H1 (cell line): Measurements from ENCODE around the gene LIPA. TPM values are rescaled to one million over a fixed set of nuclear protein-coding genes. Genes with fewer than 3 reads are reported as not detected.

ENCODE experiments used
- CTCF ChIA-PET: fragments of 300-600 bp; sonication (Branson Sonifier 250); formaldehyde crosslinking; loops from one replicate; lab custom pipeline; 2021; ENCODE audit not compliant: partially characterized antibody; lab: Charles Lee
- POLR2A ChIA-PET: fragments of 300-600 bp; sonication (Branson Sonifier 250); formaldehyde crosslinking; loops from one replicate; lab custom pipeline; 2021; ENCODE audit warnings: inconsistent platforms; ENCODE audit not compliant: partially characterized antibody; lab: Charles Lee
- DNase-seq, 2 experiments: peaks; one replicate each; pipeline versions ENCODE4 v3.0.0 to v3.0.0-alpha.2; 2010 to 2022; ENCODE audit warnings: low spot score in 2 of 2, low read depth in 1 of 2, mixed read lengths in 1 of 2
- FAIRE-seq: peaks from 2 replicates; lab custom pipeline; 2011; peaks lifted over from hg19 to GRCh38; lab: Jason Lieb, UNC
- H2AFZ ChIP-seq: 2 replicates; pipeline ENCODE4 v1.8.1; 2012; ENCODE audit warnings: low read length, inconsistent platforms
- H2AK5ac ChIP-seq: 2 replicates; pipeline ENCODE4 v1.6.1; 2013; ENCODE audit warnings: low read depth, low read length
- H2BK120ac ChIP-seq: replicated peaks from 2 replicates; pipeline ENCODE3; 2013; ENCODE audit warnings: low read depth, low read length, inconsistent platforms
- H2BK12ac ChIP-seq: 2 replicates; pipeline ENCODE4 v1.6.1; 2013; ENCODE audit warnings: low read depth, low read length
- H2BK15ac ChIP-seq: 2 replicates; pipeline ENCODE4 v1.6.1; 2013; ENCODE audit warnings: low read length
- H2BK20ac ChIP-seq: 2 replicates; pipeline ENCODE4 v1.6.1; 2013; ENCODE audit warnings: low read length
- H2BK5ac ChIP-seq: 2 replicates; pipeline ENCODE4 v1.6.1; 2013; ENCODE audit warnings: low read depth, low read length
- H3K14ac ChIP-seq: 2 replicates; pipeline ENCODE4 v1.6.1; 2013; ENCODE audit warnings: inconsistent platforms; ENCODE audit not compliant: insufficient read length
- H3K18ac ChIP-seq: 2 replicates; pipeline ENCODE4 v1.6.1; 2013; ENCODE audit warnings: low read length; ENCODE audit errors: extremely low read depth
- H3K23ac ChIP-seq: 2 replicates; pipeline ENCODE4 v1.6.1; 2013; ENCODE audit warnings: inconsistent platforms; ENCODE audit not compliant: insufficient read length
- H3K23me2 ChIP-seq: 2 replicates; pipeline ENCODE4 v1.6.1; 2013; ENCODE audit warnings: low read depth, low read length
- H3K27ac ChIP-seq: 2 replicates; pipeline ENCODE4 v1.6.1; 2011; ENCODE audit warnings: low read depth, low read length, inconsistent platforms
- H3K27me3 ChIP-seq, 4 experiments: replicated peaks in 1 of 4; 1 replicate in 1 of 4; 2 replicates in 3 of 4; pipeline versions ENCODE4 v1.6.1 to v1.8.1; 2011 to 2013; ENCODE audit warnings: low read length in 3 of 4, mild to moderate bottlenecking in 3 of 4, inconsistent platforms in 2 of 4, mixed read lengths in 2 of 4, moderate library complexity in 1 of 4; ENCODE audit not compliant: control insufficient read depth in 3 of 4, insufficient read depth in 3 of 4; ENCODE audit errors: extremely low read depth in 1 of 4
- H3K36me3 ChIP-seq, 4 experiments: 2 replicates each; pipeline versions ENCODE4 v1.6.1 to v1.8.1; 2011 to 2013; ENCODE audit warnings: mild to moderate bottlenecking in 4 of 4, low read length in 3 of 4, moderate library complexity in 2 of 4, control low read depth in 1 of 4, inconsistent platforms in 1 of 4; ENCODE audit not compliant: insufficient read depth in 4 of 4, control insufficient read depth in 2 of 4
- H3K4ac ChIP-seq: replicated peaks from 2 replicates; pipeline ENCODE3; 2013; ENCODE audit warnings: low read length, low read depth, mixed read lengths, inconsistent platforms; ENCODE audit not compliant: insufficient read length
- H3K4me1 ChIP-seq, 4 experiments: replicated peaks in 1 of 4; 1 replicate in 1 of 4; 2 replicates in 3 of 4; pipeline versions ENCODE4 v1.6.1 to v1.8.1; 2011 to 2013; ENCODE audit warnings: low read length in 3 of 4, inconsistent platforms in 2 of 4, mixed read lengths in 1 of 4; ENCODE audit not compliant: insufficient read depth in 4 of 4, control insufficient read depth in 3 of 4
- H3K4me2 ChIP-seq, 2 experiments: 2 replicates each; pipeline versions ENCODE4 v1.6.1 to v1.8.1; 2011 to 2013; ENCODE audit warnings: low read depth in 2 of 2, low read length in 2 of 2, control low read depth in 1 of 2, inconsistent platforms in 1 of 2, mild to moderate bottlenecking in 1 of 2; ENCODE audit not compliant: insufficient read depth in 1 of 2
- H3K4me3 ChIP-seq, 4 experiments: fragments of 200-600, 300-600 bp in 1 of 4; sonication (generic), shearing (Covaris generic), sonication (Bioruptor Twin) in 1 of 4; 2 replicates each; pipeline versions ENCODE4 v1.5.1 to v1.8.1; 2011 to 2016; ENCODE audit warnings: low read length in 4 of 4, low read depth in 3 of 4, control low read depth in 2 of 4, inconsistent platforms in 2 of 4, mild to moderate bottlenecking in 2 of 4, mixed read lengths in 1 of 4, moderate library complexity in 1 of 4; ENCODE audit not compliant: insufficient read depth in 2 of 4; ENCODE audit errors: extremely low read depth in 1 of 4
- H3K56ac ChIP-seq: replicated peaks from 2 replicates; pipeline ENCODE3; 2013; ENCODE audit warnings: low read depth, mild to moderate bottlenecking, mixed read lengths, low read length, inconsistent platforms; ENCODE audit not compliant: insufficient read length
- H3K79me1 ChIP-seq: 2 replicates; pipeline ENCODE4 v1.6.1; 2013; ENCODE audit warnings: low read depth, low read length, control low read depth
- H3K79me2 ChIP-seq, 2 experiments: 2 replicates each; pipeline versions ENCODE4 v1.6.1 to v1.8.1; 2012 to 2013; ENCODE audit warnings: low read length in 2 of 2, mild to moderate bottlenecking in 2 of 2, inconsistent platforms in 1 of 2; ENCODE audit not compliant: insufficient read depth in 2 of 2, control insufficient read depth in 1 of 2
- H3K9ac ChIP-seq, 4 experiments: replicated peaks in 1 of 4; 1 replicate in 1 of 4; 2 replicates in 3 of 4; pipeline versions ENCODE4 v1.6.1 to v1.8.1; 2011 to 2013; ENCODE audit warnings: low read depth in 3 of 4, low read length in 3 of 4, control low read depth in 2 of 4, mild to moderate bottlenecking in 2 of 4, moderate library complexity in 2 of 4, inconsistent platforms in 1 of 4; ENCODE audit errors: extremely low read depth in 1 of 4
- H3K9me3 ChIP-seq, 2 experiments: 2 replicates each; pipeline versions ENCODE4 v1.6.1 to v1.8.1; 2012 to 2013; ENCODE audit warnings: mild to moderate bottlenecking in 2 of 2, moderate library complexity in 2 of 2, control low read depth in 1 of 2, inconsistent platforms in 1 of 2, low read depth in 1 of 2, low read length in 1 of 2, mixed read lengths in 1 of 2; ENCODE audit not compliant: insufficient read depth in 2 of 2
- H4K20me1 ChIP-seq, 2 experiments: replicated peaks in 1 of 2; 2 replicates each; pipeline versions ENCODE3 to v1.8.1; 2011 to 2013; ENCODE audit warnings: inconsistent platforms in 2 of 2, low read length in 2 of 2, mild to moderate bottlenecking in 1 of 2; ENCODE audit not compliant: insufficient read depth in 2 of 2, control insufficient read depth in 1 of 2
- H4K5ac ChIP-seq: 2 replicates; pipeline ENCODE4 v1.6.1; 2013; ENCODE audit warnings: low read length, low read depth, mixed read lengths, inconsistent platforms; ENCODE audit not compliant: insufficient read length
- H4K8ac ChIP-seq: 2 replicates; pipeline ENCODE4 v1.8.0; 2013; ENCODE audit warnings: mild to moderate bottlenecking, moderate library complexity, low read length, inconsistent platforms; ENCODE audit not compliant: insufficient read depth; ENCODE audit errors: extremely low read depth
- H4K91ac ChIP-seq: replicated peaks from 2 replicates; pipeline ENCODE3; 2013; ENCODE audit warnings: low read length, mixed read lengths, inconsistent platforms; ENCODE audit not compliant: insufficient read length
- ASH2L ChIP-seq: fragments of 200-600, 300-600 bp; sonication (generic); IDR thresholded peaks from one replicate; pipeline ENCODE4 v1.7.1; 2017; ENCODE audit warnings: low read length
- BACH1 ChIP-seq: IDR thresholded peaks from 2 replicates; pipeline ENCODE4 v1.6.1; 2012; ENCODE audit warnings: low read length, improper control_type of control experiment
- CBX8 ChIP-seq: fragments of 300-800, 300-1000 bp; sonication (generic); IDR thresholded peaks from 2 replicates; pipeline ENCODE4 v1.7.1; 2016; ENCODE audit warnings: low read depth, low read length, borderline replicate concordance
- CEBPB ChIP-seq: IDR thresholded peaks from 2 replicates; pipeline ENCODE4 v1.6.1; 2012; ENCODE audit warnings: low read depth, low read length
- MAFK ChIP-seq: IDR thresholded peaks from 2 replicates; pipeline ENCODE4 v1.6.1; 2012; ENCODE audit warnings: low read depth, mild to moderate bottlenecking, improper control_type of control experiment, low read length
- RAD21 ChIP-seq, 2 experiments: IDR thresholded peaks in 1 of 2; conservative IDR thresholded peaks in 1 of 2; 2 replicates each; pipeline ENCODE4 v1.6.1; 2011; ENCODE audit warnings: low read depth in 2 of 2, low read length in 2 of 2, improper control_type of control experiment in 1 of 2, inconsistent platforms in 1 of 2, mild to moderate bottlenecking in 1 of 2, moderate library complexity in 1 of 2
- RXRA ChIP-seq: IDR thresholded peaks from 2 replicates; pipeline ENCODE4 v1.6.1; 2011; ENCODE audit warnings: low read depth, mild to moderate bottlenecking, low read length, moderate library complexity; ENCODE audit not compliant: insufficient read depth
- SAP30 ChIP-seq: fragments of 300-600 bp; sonication (generic); IDR thresholded peaks from 2 replicates; pipeline ENCODE4 v1.7.1; 2012; ENCODE audit warnings: low read length, moderate library complexity, mild to moderate bottlenecking, inconsistent platforms; ENCODE audit not compliant: insufficient read depth, insufficient replicate concordance
- SIRT6 ChIP-seq: IDR thresholded peaks from one replicate; pipeline ENCODE4 v1.7.1; 2012; ENCODE audit warnings: low read length, inconsistent platforms
- SUZ12 ChIP-seq: fragments of 200-600 bp; sonication (generic); IDR thresholded peaks from 2 replicates; pipeline ENCODE4 v1.6.1; 2012; ENCODE audit warnings: mild to moderate bottlenecking, inconsistent platforms, low read length, moderate library complexity, mixed read lengths
- WGBS, 2 experiments: shearing (Covaris generic) in 1 of 2; methylation state at CpG; one replicate each; pipeline versions ENCODE4 v1.1.6 to v1.1.7; 2013 to 2015; ENCODE audit warnings: low lambda C conversion rate in 2 of 2, mixed read lengths in 2 of 2, inconsistent platforms in 1 of 2, low coverage in 1 of 2, missing lambda C conversion rate in 1 of 2; ENCODE audit not compliant: insufficient replicate concordance in 2 of 2, insufficient coverage in 1 of 2, insufficient read length in 1 of 2; ENCODE audit errors: extremely low coverage in 1 of 2, missing lambda C conversion rate in 1 of 2; 5-methylcytosine and 5-hydroxymethylcytosine counted together
- polyA plus RNA-seq, 7 experiments: library from polyadenylated mRNA; depleted of rRNA in 3 of 7; stranded (reverse) in 5 of 7; unstranded in 2 of 7; fragments of >200 nt in 5 of 7; fragments of 200-250 nt in 2 of 7; gene quantifications; 1 replicate in 5 of 7; 2 replicates in 1 of 7; 4 replicates in 1 of 7; pipeline versions ENCODE4 v1.2.1 to v1.2.3, GENCODE V29; 2011 to 2013; ENCODE audit warnings: missing spikeins in 2 of 7, mixed read lengths in 2 of 7
- total RNA-seq: library from RNA; stranded (reverse); fragmentation: NEBNext Ultra II Directional; extraction: Animal tissue kit (Norgen Biotek cat#: 25700); gene quantifications from 2 replicates; pipeline ENCODE4 v1.2.1, GENCODE V29; 2021

The LIPA gene
- total and polyA plus RNA-seq, 2 of the 8 experiments (the other 6 are each of a cell fraction or from before 2014, with no cell fraction given): 18.1 to 32.4 TPM

DNA sequence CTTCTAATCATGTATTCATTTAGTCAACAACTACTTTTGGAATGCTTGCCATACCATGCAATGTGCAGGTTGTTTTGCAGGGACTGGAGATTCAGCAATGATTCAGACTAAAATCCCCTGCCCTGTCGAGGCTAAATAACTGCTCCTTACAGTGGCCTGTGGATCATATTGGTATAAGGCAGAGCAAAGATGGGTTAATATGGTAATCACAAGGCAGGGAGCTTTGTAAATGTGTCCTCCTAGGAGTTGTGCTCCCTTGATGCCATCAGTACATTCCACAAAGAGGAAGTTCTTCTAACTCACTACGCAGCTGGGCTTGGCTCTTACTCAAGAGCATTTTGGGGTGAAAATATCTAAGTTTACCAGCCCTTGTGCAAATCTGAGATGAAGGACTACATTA, 49.7 kb upstream of the LIPA start:
- ChIA-PET CTCF (interaction anchor here (0.7 to 9.9 kb wide), 4 partner anchors 22 to 118 kb away, joined by 3 to 60 read pairs (median 4); no protein-coding TSS in a partner anchor), POLR2A (interaction anchor here (1.0 kb wide), 1 partner anchor 113 kb away, joined by 3 read pairs; the partner anchor contains the start of gene IFIT5)
- Histone ChIP-seq H3K4ac (no peak overlapping the region), H2BK20ac (no peak overlapping the region), H3K4me1 (peaks cover 0 to 3% (median 1%) of the 10 kb centered on the region in 4 experiments; a peak in 2 of 7 replicates), H2BK120ac (no peak overlapping the region), H3K27me3 (no peaks in the 10 kb centered on the region), H3K23me2 (no peaks in the 10 kb centered on the region), H3K27ac (no peak overlapping the region), H3K18ac (no peak overlapping the region), H3K14ac (no peak overlapping the region), H4K8ac (no peak overlapping the region), H2BK15ac (no peak overlapping the region), H2AK5ac (no peak overlapping the region), H3K56ac (no peak overlapping the region), H3K9me3 (no peaks in the 10 kb centered on the region), H4K91ac (no peak overlapping the region), H2BK12ac (no peak overlapping the region), H3K4me2 (no peak overlapping the region), H4K20me1 (no peaks in the 10 kb centered on the region), H3K23ac (no peak overlapping the region), H3K4me3 (no peak overlapping the region), H3K79me1 (no peaks in the 10 kb centered on the region), H4K5ac (no peak overlapping the region), H3K36me3 (no peaks in the 10 kb centered on the region), H2AFZ (peak overlapping the region; percentile 28; the same call in 1 of the 2 replicates), H3K9ac (no peak overlapping the region), H3K79me2 (no peaks in the 10 kb centered on the region), H2BK5ac (no peak overlapping the region)
- 80% methylated on average over 2 of the region's 2 CpGs; no CpG with 5 or more reads in 1 of the 2 experiments for WGBS, 2 experiments
- FAIRE-seq: no peak
- DNase-seq: no peak
- TF ChIP-seq CBX8 (no peak), SUZ12 (no peak), ASH2L (no peak), SIRT6 (no peak), SAP30 (no peak), CEBPB (no peak), MAFK (no peak), BACH1 (no peak), RXRA (no peak), RAD21 (IDR thresholded peaks at IDR 0.05 in 1 of 2, conservative IDR thresholded peaks at IDR 0.05 in 1 of 2; ENCODE audit: low read depth in 2 of 2, low read length in 2 of 2) (no peak)
